Left renal pelvis (tissue), 4 donors: ENCODE results near the gene SPG11. TPM values are rescaled to one million over a fixed set of nuclear protein-coding genes. Genes with fewer than 3 reads are reported as not detected.
A peak's percentile ranks its signal among the peaks of the same experiment; 100 is the strongest.
"Not testable (repeated sequence)": the region's sequence is repeated elsewhere in the genome, so short reads cannot be mapped to it uniquely, and the experiment has no call there.

Experiments used
- DNase-seq, 4 donors: peaks; one replicate each; pipeline ENCODE4 v3.0.0-alpha.2; 2013; ENCODE audit warnings: low read depth in 4 of 4, low spot score in 3 of 4
- polyA plus RNA-seq, 4 donors: library from polyadenylated mRNA; unstranded; fragments of 120-200 nt; gene quantifications; one replicate each; pipeline ENCODE4 v1.2.1, GENCODE V29; 2013; ENCODE audit not compliant: insufficient read length in 4 of 4

SPG11 gene
- polyA plus RNA-seq, 4 donors: 54.9 to 84.8 (median 74.9) TPM

DNA sequence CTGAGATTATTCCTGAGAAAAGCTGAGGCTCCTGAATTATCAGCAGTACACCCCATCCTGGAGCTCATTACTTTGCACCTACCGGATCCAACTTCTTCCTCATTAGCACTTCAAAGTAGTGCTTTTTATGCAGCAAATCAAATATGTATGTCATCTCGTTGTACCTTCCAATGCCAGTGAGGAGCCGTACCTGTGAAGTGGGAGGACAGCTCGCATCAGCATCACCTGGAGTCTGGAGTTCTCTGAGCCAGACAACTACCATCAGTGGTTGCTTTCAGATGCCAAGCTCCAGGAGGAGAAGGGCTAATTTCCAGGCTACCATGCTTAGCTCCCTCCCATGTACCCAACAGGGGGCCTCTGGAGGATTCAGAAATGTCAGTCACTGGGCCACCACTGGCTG lies 94.1 kb downstream of the SPG11 start:
- no peak for DNase-seq

GRCh38 chr15:44568338-44568737 lies 95.1 kb downstream of the SPG11 start:
- DNase-seq: no peak

GRCh38 chr15:44566155-44566540 lies 97.3 kb downstream of the SPG11 start:
- no peak for DNase-seq

GRCh38 chr15:44565387-44566154 lies 97.9 kb downstream of the SPG11 start:
- no peak for DNase-seq

DNA sequence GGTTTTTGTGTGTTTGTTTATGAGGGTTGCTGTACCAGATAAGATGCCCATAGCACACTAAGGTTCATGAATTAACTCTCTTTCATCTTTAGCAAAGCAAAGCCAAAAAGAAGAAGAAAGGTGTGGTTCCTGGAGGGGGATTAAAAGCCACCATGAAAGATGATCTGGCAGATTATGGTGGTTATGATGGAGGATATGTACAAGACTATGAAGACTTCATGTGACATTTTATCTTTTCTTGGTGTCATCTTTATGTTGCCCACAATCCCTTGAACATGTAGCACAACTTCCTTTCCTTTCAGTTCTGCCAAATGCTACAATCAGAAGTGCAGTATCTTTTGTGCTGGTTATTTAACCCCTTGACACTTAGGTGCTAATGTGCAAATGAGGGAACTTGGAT lies 102.5 kb downstream of the SPG11 start:
- DNase-seq: not testable (repeated sequence)

GRCh38 chr15:44554934-44555723 lies 108.3 kb downstream of the SPG11 start:
- no peak for DNase-seq

- no peak for DNase-seq
Observed at GRCh38 chr15:44550734-44551133, 112.7 kb downstream of the SPG11 start.

GRCh38 chr15:44550256-44550655 lies 113.2 kb downstream of the SPG11 start:
- DNase-seq: no peak

DNA sequence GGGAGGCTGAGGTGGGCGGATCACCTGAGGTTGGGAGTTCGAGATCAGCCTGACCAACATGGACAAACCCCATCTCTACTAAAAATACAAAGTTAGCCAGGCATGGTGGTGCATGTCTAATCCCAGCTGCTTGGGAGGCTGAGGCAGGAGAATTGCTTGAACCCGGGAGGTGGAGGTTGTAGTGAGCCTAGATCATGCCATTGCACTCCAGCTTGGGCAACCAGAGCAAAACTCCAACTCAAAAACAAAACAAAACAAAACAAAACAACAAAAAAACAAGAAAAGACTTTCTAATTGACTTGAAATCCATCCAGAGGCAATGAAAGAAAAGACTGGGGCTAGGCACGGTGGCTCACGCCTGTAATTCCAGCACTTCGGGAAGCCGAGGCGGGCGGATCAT lies 114.3 kb downstream of the SPG11 start:
- DNase-seq: not testable (repeated sequence)

DNA sequence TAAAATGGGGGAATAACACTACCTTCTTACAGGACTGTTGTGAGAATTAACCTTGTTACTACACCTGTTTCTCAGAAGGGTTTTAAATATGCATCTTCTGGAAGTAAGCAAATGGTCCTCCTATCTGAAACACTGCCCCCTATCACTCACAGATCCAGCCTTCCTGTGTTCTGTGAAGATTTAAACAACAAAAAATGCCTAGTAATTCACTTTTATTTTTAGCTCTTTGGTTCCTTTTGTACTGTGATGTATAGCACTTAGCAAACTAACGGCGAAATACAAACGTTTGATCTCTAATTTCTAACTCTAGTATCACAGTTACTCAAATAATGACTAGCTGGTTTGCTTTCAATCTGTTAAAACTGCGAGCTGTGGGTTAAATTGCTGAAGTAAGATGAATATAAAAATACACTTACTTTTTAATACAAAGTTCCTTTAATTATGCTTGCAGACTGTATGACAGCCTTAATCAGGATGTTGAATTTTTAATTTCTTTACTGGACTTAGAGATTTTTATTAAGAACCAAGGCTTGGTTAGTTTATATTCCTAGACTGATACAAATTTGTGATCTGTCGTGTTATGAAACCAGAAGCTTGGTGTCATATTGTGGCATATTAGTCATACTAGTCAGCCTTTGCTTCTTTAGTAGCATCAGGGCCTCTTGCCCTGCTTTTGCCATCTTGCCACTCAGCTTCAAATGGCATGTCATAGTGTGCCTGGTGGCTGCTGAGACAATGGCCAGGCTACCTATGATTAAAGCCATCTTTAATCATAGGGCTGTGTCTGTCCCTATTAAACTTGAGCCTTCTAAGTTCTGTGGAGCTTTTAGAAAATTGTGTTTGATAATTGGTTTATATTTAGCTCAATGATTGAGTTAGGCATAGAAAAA lies 117.3 kb downstream of the SPG11 start:
- no peak for DNase-seq

GRCh38 chr15:44544745-44545144 lies 118.7 kb downstream of the SPG11 start:
- not testable (repeated sequence) for DNase-seq

GRCh38 chr15:44542596-44542995 lies 120.9 kb downstream of the SPG11 start:
- DNase-seq: no peak

- no peak for DNase-seq
Observed at GRCh38 chr15:44541282-44541958, 122.0 kb downstream of the SPG11 start.

GRCh38 chr15:44537735-44538240 lies 125.7 kb downstream of the SPG11 start:
- peak in 3 of 4 donors; percentile 16 to 26 (median 24) for DNase-seq

DNA sequence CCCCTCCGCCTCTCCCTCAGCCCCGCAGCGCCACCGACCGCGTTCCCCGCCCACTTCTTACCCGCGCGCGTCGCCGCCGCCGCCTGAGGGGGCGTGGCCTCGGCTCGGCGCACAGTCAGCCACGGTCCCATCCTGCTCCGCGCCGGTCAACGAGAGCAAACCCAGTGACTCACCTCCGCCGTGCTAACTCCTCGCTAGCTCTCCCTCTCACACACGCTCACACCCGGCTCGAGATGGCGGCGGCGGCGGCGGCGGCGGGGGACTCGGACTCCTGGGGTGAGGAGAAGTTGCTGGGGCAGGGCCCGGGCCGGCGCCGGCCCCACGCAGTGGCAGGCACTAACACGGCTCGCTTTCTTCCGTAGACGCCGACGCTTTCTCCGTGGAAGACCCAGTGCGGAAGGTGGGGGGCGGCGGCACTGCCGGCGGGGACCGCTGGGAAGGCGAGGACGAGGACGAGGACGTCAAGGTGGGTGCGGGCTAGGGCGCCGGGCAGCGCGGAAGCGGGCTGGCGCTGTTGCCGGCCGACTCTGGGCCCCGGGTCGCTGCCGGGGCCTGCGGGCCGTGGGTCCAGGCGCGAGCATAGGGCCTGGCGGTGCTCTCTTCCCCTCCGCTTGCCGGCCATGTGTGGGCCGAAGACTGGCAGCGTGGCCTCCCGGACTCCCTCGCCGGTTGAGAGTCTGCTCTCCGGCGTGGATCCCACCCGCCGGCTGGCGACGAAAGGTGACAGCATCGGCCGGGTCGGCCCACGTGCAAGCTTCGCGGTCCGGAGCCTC lies 126.3 kb downstream of the SPG11 start, which contains the start of gene EIF3J:
Gene EIF3J, plus strand, starts transcription at position 186 of the 773 bp plus-strand sequence. Its CDS starts 48 bp downstream, at position 234.
- DNase-seq: peak in 3 of 4 donors; percentile 86 to 89 (median 89)

GRCh38 chr15:44536302-44536961 lies 127.0 kb downstream of the SPG11 start:
- DNase-seq: peak in 3 of 4 donors; percentile 75 to 81 (median 75)

DNA sequence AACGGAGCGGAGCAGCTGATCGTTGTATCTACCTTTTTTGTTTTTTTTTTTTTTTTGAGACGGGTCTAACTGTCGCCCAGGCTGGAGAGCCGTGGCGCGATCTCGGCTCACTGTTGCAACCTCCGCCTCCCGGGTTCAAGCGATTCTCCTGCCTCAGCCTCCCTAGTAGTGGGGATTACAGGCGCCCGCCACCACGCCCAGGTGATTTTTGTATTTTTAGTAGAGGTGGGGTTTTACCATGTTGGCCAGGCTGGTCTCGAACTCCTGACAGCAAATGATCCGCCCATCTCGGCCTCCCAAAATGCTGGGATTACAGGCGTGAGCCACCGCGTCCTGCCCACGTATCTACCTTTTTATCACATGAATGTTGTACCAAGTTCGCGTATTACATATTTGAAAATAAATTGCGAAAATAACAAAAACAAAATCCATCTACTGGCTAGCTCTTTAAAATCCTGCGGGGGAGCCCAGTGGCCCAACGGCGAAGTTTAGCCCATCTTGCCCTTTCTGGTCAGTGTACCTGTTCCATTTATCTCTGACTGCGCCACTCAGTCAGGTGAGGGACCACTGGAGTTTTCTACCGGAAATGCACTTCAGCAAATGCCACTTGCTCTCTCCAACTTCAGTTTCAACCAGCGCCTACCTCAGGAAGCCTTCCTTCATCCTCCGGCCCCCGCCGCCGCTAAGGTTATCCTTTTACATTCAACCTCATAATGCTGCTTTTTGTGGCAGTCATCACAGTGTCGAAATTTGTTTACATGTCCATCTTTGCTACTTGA lies 127.8 kb downstream of the SPG11 start:
- peak in 3 of 4 donors; percentile 22 to 40 (median 39) for DNase-seq

DNA sequence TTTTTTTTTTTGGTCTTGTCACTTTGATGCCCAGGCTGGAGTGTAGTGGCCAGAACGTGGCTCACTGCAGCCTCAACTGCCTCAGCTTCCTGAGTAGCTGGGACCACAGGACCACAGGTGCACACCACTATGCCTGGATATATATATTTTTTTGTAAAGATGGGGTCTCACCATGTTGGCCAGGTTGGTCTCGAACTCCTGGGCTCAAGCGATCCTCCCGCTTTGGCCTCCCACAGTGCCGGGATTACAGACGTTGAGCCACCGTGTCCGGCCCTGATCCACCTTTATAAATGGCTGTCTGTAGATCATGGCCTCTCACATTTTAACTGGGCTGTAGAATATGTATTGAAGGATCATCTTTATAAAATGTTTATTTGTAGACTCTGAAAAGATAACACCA lies 128.4 kb downstream of the SPG11 start:
- no peak for DNase-seq
